Right lobe of liver (tissue), 4 donors: ENCODE measurements around the gene PLCB4.

Source experiments
- CTCF ChIP-seq, 4 donors: fragments of 200-600 bp in 3 of 4; fragments of 450-650 bp in 1 of 4; IDR thresholded peaks; one replicate each; pipeline versions ENCODE4 v1.5.1 to v1.8.0; 2016 to 2022; ENCODE audit warnings: antibody characterized with exemption in 4 of 4, mild to moderate bottlenecking in 2 of 4
- POLR2A ChIP-seq: fragments of 450-650 bp; IDR thresholded peaks from one replicate; pipeline ENCODE4 v1.6.1; 2017; ENCODE audit warnings: antibody characterized with exemption, mild to moderate bottlenecking
- donor health status: DM: no; HTN: no; CAD: no.
- donor health status: DM: no; HTN: no; CAD: no.
- donor health status: DM: no; HTN: yes; CAD: no.

DNA sequence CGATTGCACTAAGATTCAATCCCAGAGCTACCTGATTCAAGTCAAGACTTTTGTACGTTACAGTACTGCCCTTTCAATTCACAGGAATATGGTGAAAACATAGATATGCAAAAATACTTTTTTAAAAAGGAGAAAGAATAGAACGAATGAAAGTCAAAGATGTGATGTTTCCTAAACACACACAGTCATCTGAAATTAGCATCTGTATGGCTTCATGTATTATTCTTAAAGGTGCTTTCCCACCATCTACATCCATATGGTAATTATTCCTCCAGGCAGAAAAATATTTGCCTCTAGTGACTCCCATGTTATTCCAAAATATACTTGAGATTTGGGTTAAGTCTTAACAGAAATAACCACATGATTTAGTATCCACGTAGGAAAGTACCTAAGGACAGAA lies 330.0 kb downstream of the PLCB4 start:
- no peak for TF ChIP-seq CTCF (IDR thresholded peaks at IDR 0.05)
- TF ChIP-seq POLR2A = no peak
